Activated CD4-positive, alpha-beta T cell treated with anti-CD3 and anti-CD28 coated beads for 24 hours (primary cell): Measurements from ENCODE around the gene RBM12.

ENCODE experiments used
- DNase-seq, 2 donors: peaks; one replicate each; pipeline ENCODE4 v3.0.0-alpha.2; 2020; ENCODE audit warnings: low read depth in 2 of 2

RBM12 gene

DNA sequence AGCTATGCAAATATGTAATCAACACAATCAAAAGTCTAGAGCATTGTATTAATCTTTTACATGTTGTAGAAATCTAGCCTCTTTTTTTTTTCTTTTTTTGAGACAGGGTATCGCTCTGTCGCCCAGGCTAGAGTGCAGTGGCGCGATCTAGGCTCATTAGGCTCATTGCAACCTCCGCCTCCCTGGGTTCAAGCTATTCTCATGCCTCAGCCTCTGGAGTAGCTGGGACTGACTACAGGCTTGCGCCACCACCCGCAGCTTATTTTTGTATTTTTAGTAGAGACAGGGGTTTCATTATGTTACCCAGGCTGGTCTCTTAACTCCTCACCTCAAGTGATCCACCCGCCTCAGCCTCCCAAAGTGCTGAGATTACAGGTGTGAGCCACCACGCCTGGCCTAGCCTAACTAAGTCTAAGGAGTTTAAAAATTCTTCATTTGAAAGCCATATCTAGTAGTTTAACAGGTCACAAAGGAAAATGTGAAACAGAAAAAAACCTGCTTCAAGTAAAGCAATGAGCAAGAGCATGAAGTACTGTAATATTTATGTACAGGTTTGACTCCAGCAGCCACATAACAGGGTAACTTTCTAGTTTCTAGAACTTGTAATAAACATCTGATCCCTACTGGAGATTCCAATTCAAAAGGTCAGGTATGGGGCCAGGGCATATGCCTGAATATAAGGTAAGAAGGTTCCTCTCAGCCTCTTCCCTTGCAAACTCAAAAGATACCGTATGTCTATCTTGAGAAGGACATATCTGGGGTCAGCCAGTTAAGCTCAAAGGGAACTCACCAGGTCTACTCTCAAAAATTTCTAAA is 4.4 kb downstream of the RBM12 start:
- no peak for DNase-seq

DNA sequence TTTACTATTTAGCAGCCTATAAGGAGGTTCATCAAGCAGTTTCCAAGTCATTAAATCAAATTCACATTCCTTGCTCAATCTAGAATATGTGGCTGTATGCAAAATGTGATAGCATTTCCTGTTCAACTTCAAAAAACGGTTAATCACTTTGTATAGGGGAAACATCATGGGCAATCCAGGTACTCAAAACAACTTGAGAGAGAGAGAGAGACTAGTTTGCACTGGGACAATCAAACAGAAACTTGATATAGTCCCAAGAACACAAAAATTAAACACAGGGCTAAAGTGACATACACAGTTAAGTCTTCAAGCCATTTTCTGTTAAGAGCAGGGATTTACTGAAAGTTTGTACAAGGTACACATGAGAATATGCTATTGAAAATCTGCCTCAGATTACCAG is 7.4 kb downstream of the RBM12 start:
- DNase-seq: no peak

DNA sequence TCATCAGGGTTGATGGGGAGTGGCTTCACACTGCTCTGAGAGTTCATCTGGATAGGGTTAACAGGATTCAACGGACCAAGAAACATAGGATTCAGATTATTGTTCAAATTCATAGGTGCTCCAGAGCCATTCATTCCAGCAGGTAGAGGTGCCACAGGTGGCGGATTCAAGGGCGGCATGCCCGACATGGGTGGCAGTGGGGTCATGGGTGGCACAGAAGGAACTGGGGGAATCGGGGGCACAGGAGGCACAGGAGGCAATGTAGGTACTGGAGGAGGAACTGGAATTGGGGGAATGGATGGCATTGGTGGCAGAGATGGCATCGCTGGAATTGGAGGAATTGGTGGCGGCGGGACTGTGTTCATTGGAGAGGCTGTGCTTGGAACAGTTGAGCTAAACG is 10.3 kb downstream of the RBM12 start:
- DNase-seq: no peak

DNA sequence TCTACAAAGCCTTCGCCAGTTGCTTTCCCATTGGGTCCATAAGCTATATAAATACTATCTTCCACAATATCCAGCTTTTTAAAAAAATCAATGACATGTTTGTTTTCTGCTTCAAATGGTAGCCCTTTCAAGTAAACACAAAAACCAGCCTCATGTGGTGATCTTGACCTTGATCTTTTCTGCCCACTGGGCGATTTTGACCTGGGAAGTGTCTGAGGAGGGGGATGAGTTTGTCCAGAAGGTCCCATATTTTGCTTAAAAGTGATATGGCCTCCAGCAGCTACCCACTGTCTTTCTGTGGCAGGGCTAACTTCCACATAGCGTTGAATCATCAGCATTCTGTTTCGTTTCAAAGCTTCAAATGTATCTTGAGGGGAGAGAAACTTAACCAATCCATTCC is 10.8 kb downstream of the RBM12 start:
- DNase-seq: no peak

DNA sequence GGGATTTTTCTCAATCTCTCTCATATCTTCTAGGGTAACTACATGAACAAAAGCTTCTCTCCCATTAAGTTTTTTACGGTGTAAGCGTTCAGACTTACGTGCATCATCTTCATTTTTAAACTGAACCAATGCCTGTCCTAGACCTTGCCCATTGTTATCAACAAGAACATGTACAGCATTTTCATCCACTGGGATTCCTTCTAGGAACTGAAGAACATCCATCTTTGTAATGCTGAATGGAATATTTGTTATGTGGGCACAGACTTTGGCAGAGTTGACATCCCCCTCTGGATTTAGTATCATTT is 11.3 kb downstream of the RBM12 start:
- no peak for DNase-seq

DNA sequence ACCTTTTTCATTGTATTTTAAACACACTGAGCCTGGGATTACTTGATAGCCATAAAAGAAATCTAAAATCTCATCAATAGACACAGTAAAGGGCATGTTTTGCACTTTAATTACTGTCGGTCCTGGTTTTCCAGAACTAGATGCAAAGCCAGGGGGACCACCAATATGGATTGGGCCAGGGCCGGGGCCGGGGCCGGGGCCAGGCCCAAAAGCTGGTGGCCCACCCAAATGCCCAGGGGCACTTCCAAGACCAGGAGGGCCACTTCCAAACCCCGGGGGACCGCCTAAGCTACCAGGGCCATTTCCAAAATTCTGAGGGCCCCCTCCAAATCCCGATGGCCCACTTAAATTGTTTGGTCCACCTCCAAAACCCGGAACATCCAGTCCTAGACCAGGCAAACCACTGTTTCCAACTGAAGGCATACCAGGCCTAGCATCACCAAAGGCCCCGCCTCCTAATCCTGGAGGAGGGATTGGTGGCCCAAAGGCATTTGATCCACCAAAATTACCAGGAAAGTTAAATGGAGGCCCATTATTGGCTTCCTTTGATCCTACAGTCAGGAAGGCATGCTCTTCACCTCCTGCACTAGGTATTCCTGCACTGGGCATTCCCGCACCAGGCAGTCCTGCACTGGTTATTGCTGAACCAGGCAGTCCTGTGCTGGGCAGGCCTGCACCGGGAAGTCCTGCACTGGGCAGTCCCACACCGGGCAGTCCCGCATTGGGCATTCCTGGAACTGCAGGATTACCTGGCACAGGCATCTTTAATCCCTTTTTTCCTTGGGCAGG is 11.9 kb downstream of the RBM12 start:
- no peak for DNase-seq

DNA sequence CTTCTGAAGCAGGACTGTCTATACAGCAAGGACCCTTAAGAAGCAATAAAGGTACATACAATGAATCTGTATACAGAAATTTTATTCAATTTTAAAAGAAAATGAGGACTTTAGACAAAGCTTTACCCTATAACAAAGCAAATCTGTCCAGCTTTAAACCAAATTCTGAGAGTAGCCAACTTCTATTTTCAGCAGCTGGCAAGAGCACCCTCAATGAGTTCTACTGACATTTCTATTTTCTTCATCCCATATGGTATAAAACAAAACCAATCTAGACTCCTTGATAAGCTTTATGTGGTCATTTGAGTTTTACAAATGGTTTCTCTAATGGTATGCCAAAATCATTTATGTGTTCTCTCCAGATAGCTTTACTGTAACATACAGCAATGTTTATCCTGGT is 12.7 kb downstream of the RBM12 start:
- no peak for DNase-seq

DNA sequence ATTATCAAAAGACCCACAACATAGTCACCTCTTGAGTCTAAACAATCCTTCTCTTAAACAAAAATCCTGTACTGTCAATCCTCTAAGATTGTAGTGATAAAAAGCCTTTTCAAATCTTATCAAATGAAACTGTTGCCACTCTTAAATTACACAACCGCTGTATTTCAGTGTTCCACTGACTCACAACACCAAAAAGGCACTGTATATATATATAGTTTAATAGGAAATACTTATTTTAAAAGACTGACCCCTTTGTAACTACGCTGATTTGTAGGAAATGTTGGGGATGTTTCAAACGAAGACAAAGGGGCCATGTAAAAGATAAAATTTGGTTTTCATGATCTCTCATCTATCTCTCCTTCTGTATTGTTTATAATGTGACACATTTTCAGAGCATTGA is 14.1 kb downstream of the RBM12 start:
- DNase-seq: no peak

DNA sequence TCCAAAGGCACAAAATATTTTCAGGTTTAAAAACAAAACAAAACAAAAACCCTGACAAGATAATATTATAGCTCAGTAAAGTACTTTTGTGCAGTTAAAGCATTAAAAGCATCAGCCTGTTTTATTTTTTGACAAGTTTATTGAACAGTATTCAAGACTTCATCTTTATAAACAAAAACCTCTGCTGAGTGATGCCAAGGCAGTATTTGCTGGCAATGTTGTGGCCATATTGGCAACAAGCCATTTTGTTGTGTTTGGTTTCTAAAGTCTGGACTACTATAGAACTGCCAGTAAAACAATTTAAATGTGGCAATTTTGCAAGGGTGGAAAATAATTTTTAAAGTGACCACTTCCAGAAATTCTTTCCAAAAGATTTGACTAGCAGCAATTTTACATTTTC is 15.9 kb downstream of the RBM12 start:
- no peak for DNase-seq

DNA sequence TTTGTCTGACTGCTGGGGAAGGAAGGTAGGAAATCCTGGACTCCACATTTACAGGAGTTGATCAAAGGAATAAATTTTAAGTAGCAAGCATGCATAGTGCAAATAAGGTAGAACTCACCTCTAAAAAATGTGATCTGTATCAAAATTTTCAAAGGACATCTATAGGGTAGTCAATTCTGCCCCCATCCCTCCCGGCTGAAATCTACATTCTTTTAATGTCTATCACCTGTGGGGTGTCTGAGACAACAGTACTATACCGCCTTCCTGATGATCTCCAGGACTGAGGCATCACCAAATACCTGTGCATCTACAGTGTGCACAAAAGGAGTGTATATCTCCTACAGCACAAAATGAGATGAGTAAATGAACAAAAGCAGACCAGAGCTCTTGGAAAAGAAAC is 19.9 kb downstream of the RBM12 start:
- DNase-seq: no peak

DNA sequence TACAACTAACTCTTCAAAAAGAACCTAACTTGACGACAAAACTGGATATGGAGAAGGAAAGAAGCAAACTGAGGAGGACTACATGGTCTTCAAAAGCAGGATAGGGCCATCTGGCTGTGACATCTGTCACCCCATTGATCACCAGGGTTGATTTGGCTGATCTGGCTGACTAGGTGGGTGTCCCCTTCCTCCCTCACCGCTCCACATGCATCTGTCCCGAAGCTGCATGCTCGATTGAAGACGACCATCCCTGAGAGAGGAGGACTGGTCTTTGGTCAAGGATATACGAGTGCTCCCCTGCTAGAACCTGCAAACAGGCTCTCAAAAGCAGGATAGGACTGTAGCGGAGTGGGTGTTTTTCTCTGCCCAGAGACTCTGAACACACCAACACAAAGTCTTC is 21.7 kb downstream of the RBM12 start:
- no peak for DNase-seq

DNA sequence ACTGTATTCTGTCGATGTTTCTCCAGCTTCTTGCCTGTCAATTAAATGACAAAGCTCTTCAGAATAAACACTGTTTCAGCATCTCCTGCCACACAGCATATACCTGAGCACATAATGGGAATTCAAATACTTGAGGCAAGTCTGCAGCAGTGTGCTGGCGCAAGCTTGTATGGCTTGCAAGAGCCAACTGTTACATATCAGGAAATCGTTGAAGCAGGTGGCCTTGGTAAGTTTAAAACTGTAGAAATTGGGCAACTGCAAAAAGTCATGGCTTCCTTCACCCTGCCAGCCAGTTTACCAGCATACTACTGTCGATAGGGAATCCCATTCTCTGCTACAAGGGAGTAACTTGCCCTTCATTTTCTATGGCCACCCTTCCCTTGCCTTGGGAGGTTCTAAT is 23.0 kb downstream of the RBM12 start:
- DNase-seq: no peak

DNA sequence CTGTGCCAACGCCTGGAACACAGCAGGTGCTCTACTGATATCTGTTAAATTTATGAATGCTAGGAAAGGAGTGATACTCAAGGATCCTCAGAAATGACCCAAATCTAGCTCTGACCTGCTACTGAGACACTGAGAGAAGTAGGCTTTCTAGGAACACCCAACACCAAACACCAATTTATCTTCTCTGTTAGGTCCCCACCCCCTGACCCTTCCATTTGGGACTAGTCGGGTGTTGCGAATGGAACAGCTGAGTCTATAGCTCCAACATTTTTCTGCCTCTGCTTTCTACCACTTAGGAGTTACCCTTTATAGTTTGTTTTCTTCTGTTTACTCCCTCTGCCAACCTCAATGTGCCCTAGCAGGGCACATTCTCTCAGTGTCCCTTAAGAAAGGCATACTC is 24.0 kb downstream of the RBM12 start:
- no peak for DNase-seq

DNA sequence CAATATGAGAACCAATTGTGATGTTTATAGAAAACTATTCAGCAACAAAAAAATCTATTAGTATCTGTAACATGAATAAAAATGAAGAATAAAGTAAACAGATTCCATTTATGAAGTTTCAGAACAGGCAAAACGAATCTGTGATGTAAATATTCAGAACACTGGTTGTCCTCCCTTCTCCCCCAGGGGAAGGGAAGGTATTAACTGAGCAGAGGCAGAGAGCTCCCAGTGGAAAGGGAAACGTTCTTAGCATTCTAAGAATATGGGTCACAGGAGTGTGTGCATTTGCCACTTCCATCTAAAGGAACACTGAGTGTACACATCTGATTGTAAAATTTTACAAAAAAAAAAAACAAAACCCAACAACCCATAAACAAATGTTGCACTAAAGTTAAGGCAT is 25.9 kb downstream of the RBM12 start:
- no peak for DNase-seq

DNA sequence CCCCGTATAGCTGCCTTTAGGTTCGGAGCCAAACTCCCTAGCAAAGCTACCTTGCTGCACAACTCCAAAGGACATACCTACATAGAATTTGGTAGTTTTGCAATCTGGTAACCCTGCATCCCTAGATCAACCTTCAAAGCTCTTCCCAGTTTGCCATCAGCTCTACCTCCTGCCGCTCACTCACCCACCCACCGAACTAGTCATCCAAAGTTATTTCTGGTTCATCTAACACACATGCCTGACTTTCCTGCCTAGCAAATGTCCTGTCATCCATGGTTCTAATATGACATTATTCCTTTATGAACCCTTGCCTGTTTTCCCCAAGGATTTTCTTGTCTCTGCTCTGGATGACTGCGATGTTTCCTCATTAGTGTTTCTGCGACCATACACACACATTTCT is 27.4 kb downstream of the RBM12 start:
- no peak for DNase-seq

DNA sequence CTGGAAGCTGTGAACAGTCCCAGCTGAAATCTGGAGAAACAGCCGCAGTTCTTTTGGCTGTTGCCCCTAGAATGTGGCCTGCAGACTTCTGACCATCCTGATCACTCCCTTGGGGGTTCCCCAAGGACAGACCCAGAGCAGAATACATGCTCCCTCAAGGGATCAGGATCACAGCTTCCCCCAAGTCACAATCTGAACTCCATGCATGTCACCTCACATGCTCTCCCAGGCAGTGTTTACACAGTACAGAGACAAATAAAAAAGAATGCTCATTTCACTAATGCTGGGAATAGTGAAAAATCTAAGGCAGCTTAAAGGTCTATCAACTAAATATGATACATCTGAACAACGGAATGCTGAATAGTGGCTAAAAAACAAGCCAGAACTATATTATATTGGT is 28.6 kb downstream of the RBM12 start:
- DNase-seq: no peak

DNA sequence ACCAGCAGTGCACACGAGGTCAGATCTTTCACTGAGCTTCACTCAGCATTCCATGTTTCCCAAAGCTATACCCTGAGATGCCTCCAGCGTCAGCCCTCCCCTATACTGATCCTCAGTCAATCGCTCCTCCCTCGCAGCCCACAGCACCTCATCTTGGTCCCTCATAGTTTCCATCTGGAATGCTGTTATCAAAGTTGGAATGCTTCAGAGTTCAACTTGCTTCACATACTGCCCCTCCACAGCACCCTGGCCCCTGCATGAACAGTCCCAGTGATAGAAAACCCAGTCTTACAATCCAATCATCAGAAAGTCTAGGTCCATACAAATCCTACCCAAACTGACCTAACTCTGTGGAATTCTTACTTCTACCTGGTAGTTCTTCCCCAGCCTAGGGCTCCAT is 29.0 kb downstream of the RBM12 start:
- DNase-seq: no peak

DNA sequence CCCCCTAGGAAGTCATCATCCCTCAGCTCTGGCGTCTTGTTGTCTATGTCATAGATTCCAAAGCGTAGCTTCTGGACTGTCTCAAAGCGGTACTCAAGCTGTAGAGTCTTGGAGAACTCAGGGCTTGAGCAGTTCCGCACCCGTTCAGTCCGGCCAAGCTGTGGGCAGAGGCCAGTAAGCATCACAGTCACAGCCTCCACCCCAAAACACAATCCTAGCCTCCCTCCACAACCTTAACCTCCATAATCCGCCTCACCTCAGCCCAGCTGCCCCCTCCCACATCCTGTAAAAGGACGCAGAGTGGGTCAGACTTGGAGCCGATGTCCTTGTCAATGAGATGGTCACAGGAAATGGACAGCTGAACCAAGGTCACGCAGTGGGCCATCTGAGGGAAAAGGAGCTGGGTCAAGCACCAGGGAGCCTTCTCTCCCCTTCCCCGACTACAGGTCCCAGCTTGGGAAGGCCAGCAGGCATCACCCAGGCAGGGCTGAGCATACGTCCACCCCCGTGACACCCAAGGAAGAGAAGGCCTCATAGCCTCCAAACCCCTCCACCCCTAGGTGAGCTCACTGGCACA is 32.1 kb downstream of the RBM12 start:
- DNase-seq: no peak

DNA sequence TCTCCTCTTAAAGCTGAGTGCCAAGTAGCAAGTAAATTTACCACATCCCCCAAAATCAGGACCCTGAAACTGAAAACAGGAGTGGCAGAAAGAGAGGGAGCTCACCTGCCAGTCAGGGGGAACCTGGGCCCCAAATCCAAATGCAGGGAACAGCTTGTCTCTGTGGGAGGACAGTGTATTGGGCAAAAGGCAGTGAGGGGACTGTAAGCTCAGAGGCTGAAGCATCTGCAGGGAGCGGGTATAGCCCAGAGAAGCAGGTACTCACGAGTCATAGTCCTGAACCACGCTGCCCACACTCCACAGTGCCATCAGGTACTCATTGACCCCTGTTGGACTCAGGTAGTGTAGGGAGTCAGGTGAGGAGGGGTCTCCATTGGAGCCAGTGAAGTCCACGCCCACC is 34.1 kb downstream of the RBM12 start:
- DNase-seq: no peak

DNA sequence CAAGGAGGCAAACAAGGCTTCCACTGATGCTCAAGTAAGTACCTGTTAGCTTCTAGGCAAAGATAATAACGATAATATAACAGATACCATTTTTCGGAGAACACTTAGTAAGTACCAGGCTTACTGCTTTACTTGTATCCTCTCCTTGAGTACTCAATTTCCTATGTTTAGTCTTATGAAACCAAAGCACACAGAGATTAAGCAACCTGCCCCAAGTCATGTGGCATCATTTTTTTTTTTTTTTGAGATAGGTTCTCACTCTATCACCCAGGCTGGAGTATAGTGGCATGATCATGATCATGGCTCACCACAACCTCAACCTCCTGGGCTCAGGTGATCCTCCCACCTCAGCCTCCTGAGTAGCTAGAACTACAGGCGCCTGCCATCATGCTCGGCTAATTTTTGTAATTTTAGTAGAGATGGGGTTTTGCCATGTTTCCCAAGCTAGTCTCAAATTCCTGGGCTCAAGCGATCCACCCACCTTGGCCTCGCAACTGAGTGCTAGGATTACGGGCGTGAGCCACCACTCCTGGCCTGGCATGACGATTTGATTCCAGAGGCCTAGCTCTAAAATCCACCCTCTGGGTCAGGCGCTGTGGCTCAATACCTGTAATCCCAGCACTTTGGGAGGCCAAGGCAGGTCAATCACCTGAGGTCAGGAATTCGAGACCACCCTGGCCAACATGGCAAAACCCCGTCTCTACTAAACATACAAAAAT is 35.1 kb downstream of the RBM12 start:
- no peak for DNase-seq

DNA sequence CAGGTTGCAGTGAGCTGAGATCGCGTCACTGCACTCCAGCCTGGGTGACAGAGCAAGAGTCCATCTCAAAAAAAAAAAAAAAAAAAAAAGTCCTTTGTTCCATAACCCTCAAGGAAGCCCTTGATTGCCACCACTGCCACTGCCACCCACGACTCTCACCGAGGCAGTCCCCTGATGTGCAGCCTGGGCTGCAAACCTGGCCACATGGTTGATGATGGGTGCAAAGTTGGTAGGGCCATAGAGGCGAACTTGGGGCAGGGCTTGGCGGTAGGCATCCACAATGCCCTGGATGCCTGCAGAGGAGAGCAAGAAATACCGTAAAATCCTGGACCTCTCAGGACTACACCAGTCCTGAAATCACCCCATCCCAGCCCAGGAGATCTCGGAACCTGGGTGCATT is 37.6 kb downstream of the RBM12 start:
- no peak for DNase-seq

DNA sequence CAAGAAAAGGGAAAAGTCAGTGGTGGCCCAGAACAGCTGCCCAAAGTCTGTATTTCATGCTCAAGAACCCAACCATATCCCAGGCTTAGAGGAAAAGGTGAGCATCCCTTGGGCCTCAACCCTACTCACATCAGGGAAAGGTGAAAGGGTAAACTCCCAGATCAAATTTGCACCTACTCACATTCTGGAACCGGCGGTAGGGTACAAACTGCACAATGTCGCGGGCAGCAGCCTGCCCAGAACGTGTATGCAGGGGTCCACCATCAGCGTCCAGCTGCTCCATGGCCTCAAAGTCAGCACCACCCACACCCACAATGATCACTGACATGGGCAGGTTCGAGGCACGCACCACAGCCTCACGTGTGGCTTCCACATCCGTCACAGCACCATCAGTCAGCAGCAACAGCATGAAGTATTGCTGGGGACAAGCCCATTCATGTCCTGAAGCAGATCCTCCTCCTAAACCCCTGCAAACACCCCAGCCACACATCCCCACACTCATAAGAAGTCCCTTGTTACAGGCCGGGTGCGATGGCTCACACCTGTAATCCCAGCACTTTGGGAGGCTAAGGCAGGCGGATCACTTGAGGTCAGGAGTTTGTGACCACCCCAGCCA is 38.2 kb downstream of the RBM12 start:
- DNase-seq: no peak
